ENCODE measurements around the gene TSC22D1.

The TSC22D1 gene

DNA sequence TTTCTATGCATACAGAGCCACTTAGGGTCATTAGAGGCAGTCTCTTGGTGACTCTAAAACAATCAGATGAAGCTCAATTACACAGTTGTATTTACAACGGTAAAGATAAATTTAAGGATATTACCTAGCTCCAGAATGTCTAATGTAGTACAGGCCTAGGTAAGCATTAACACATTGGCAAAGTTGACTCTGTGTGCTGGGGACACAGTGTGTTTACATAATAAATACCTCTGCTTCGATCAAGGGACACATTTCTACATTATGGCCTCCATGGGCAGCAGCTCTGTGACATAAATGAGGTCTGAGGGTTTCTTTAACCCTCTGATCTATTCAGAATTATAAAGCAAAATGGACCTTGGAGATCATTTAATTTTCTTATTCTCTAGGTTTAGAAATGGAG lies 127.8 kb downstream of the TSC22D1 start:
- DNase-seq (ENCODE audit: low read depth), result no peak
- in situ Hi-C loops (cut with HindIII; ENCODE audit: low sequenced_read_pairs), result loop anchor here (25.0 kb wide), 1 partner anchor 411 kb away; no protein-coding TSS in a partner anchor
- no peak overlapping the region for H3K4me3 ChIP-seq (ENCODE audit: low read depth, low read length)
- no peak for TF ChIP-seq CTCF (IDR thresholded peaks at IDR 0.05; ENCODE audit: low read depth, low read length, missing control alignments)

DNA sequence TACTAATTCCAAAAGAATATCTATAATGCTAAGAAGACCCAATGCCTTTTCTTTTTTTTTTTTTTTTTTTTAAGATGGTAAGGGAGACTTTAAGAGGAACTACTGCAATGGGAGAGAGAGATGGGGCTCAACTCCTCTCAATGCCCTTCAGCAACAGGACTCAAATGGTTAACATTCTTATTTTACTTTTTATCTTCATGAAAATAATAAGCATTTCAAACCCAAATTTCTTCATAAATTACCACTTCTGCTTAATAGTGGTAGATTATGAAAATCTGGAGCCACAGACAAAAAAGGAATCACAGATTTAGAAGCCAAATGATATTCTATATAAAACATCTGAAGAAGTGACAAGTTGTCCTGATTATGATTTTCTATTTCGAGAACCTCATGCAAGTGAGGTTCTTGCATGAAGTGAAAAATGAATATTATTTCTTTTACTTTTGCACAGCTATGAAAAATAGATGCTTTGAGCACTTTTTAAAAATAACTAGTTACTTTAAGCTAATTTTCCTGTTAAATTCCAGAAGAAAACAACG lies 128.3 kb downstream of the TSC22D1 start:
- no peak for TF ChIP-seq CTCF (IDR thresholded peaks at IDR 0.05; ENCODE audit: low read depth, low read length, missing control alignments)
- in situ Hi-C loops (cut with HindIII; ENCODE audit: low sequenced_read_pairs), result loop anchor here (25.0 kb wide), 1 partner anchor 411 kb away; no protein-coding TSS in a partner anchor
- no peak overlapping the region for H3K4me3 ChIP-seq (ENCODE audit: low read depth, low read length)
- DNase-seq (ENCODE audit: low read depth), result no peak

DNA sequence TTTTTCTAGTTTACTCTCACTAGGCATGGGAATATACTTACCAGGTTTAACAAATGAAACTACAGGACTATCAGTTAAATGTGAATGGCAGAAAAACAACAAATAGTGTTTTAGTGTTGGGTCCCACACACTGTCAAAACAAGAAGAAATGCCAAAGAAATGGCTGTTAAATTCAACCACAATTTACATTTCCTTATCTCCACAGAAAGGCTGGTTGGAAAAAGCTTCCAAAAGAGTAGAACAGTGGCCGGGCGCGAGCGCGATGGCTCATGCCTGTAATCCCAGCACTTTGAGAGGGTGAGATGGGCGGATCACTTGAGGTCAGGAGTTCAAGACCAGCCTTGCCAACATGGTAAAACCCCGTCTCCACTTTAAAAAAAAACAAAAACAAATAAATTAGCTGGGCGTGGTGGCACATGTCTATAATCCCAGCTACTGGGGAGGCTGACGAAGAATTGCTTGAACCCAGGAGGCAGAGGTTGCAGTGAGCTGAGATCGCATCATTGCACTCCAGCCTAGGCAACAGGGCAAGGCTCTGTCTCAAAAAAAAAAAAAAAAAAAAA lies 136.0 kb downstream of the TSC22D1 start:
- no peak for TF ChIP-seq CTCF (IDR thresholded peaks at IDR 0.05; ENCODE audit: low read depth, low read length, missing control alignments)
- no peak for DNase-seq (ENCODE audit: low read depth)
- in situ Hi-C loops (cut with HindIII; ENCODE audit: low sequenced_read_pairs), result loop anchor here (25.0 kb wide), 1 partner anchor 403 kb away; no protein-coding TSS in a partner anchor
- H3K4me3 ChIP-seq (ENCODE audit: low read depth, low read length), result no peak overlapping the region

DNA sequence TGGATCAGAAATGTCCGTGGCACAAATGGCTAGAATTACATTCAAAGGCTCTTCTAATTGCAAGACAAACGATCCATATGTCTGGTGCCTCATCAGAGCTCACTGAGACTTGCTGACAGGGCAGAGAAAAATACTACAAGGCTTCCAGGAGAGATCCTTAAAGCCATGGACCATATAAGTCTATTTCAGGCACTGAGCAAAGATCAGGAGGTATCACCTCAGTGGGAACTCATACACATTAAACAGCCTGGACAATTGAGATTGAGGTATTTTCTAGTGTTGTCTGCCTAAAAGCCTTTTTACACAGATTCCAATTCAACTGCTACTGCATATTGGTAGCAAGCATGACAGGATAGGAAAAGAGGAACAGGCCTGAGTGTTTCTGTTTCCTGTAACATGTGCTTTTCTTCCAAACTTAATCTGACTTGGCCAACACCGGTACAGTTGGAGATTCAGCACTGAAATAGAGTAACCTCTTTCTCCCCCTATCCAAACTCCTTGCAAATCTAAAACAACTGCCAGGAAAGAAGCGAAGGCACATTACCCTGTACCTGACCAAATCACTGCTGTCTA lies 136.6 kb downstream of the TSC22D1 start:
- in situ Hi-C loops (cut with HindIII; ENCODE audit: low sequenced_read_pairs), result loop anchor here (25.0 kb wide), 1 partner anchor 402 kb away; no protein-coding TSS in a partner anchor
- DNase-seq (ENCODE audit: low read depth), result no peak

GRCh38 chr13:44438234-44438579 lies 137.9 kb downstream of the TSC22D1 start:
- no peak for DNase-seq (ENCODE audit: low read depth)
- TF ChIP-seq CTCF (IDR thresholded peaks at IDR 0.05; ENCODE audit: low read depth, low read length, missing control alignments), result no peak
- in situ Hi-C loops (cut with HindIII; ENCODE audit: low sequenced_read_pairs), result loop anchor here (25.0 kb wide), 1 partner anchor 401 kb away; no protein-coding TSS in a partner anchor
- no peak overlapping the region for H3K4me3 ChIP-seq (ENCODE audit: low read depth, low read length)

More for the DNA sequence above, 136.6 kb downstream of the TSC22D1 start:
- TF ChIP-seq CTCF (IDR thresholded peaks at IDR 0.05; ENCODE audit: low read depth, low read length, missing control alignments), result no peak
- no peak overlapping the region for H3K4me3 ChIP-seq (ENCODE audit: low read depth, low read length)

- no peak for DNase-seq (ENCODE audit: low read depth)
- peak; percentile 1 for TF ChIP-seq CTCF (IDR thresholded peaks at IDR 0.05; ENCODE audit: low read depth, low read length, missing control alignments)
Observed at GRCh38 chr13:44437356-44438233, 138.5 kb downstream of the TSC22D1 start.

More at GRCh38 chr13:44437356-44438233, 138.5 kb downstream of the TSC22D1 start:
- in situ Hi-C loops (cut with HindIII; ENCODE audit: low sequenced_read_pairs), result loop anchor here (25.0 kb wide), 1 partner anchor 400 kb away; no protein-coding TSS in a partner anchor
- peak overlapping the region; percentile 67 for H3K4me3 ChIP-seq (ENCODE audit: low read depth, low read length)

Data from astrocyte of the cerebellum (primary cell).